Stomach (tissue), 4 donors: ENCODE measurements around the gene MAP7.

ENCODE experiments used
- CTCF ChIP-seq, 7 experiments: fragments of 450-650 bp in 4 of 7; fragments of 200-600 bp in 3 of 7; sonication (generic) in 3 of 7; IDR thresholded peaks; one replicate each; pipeline ENCODE4 v1.5.1; 2016 to 2019; ENCODE audit warnings: antibody characterized with exemption in 7 of 7, control low read depth in 2 of 7, mild to moderate bottlenecking in 1 of 7
- POLR2A ChIP-seq, 4 donors: fragments of 450-650 bp; IDR thresholded peaks; one replicate each; pipeline ENCODE4 v1.6.1; 2016; ENCODE audit warnings: antibody characterized with exemption in 4 of 4, control low read depth in 2 of 4, mild to moderate bottlenecking in 1 of 4, moderate library complexity in 1 of 4
- POLR2AphosphoS5 ChIP-seq, 3 donors: sonication (generic); formaldehyde crosslinking; IDR thresholded peaks; one replicate each; pipeline ENCODE4 v1.6.1; 2016; ENCODE audit warnings: antibody characterized with exemption in 3 of 3

GRCh38 chr6:136548582-136549299 lies 1.5 kb downstream of the MAP7 start:
- TF ChIP-seq CTCF (IDR thresholded peaks at IDR 0.05) = no peak
- no peak for TF ChIP-seq POLR2AphosphoS5 (IDR thresholded peaks at IDR 0.05)
- no peak for TF ChIP-seq POLR2A (IDR thresholded peaks at IDR 0.05)
